K562 (cell line): ENCODE data around the gene SUDS3. TPM values are rescaled to one million over a fixed set of nuclear protein-coding genes. Genes with fewer than 3 reads are reported as not detected.

ENCODE experiments used
- ATAC-seq: fragments of 200-7000 bp; cut with Tn5 transposase; 3 replicates; pipeline ENCODE4 v1.9.1; 2020; ENCODE audit warnings: moderate library complexity
- BruUV-seq: library from RNA; stranded (reverse); fragments of 400-500 nt; replicated peaks from 2 replicates; lab custom pipeline; 2021; lab: Mats Ljungman, UMichigan
- CTCF ChIA-PET: fragments of 300-600 bp; formaldehyde crosslinking; extraction: SDS; loops from one replicate; lab custom pipeline; 2021; ENCODE audit warnings: low intra/inter-chr PET ratio; lab: Yijun Ruan, JAX
- POLR2A ChIA-PET: fragments of 300-600, 350-650 bp; sonication (Branson Sonifier 250); formaldehyde crosslinking; extraction: SDS; loops from one replicate; lab custom pipeline; 2021; ENCODE audit warnings: antibody characterized with exemption, inconsistent platforms; lab: Yijun Ruan, JAX
- DNase-seq, 4 experiments: peaks; one replicate each; pipeline versions ENCODE4 v3.0.0 to v3.0.0-alpha.2; 2011 to 2018; ENCODE audit warnings: low spot score in 3 of 4, mixed read lengths in 3 of 4; ENCODE audit errors: extremely low read depth in 1 of 4
- FAIRE-seq: peaks from 2 replicates; lab custom pipeline; 2011; peaks lifted over from hg19 to GRCh38; lab: Jason Lieb, UNC
- H2AFZ ChIP-seq: 2 replicates; pipeline ENCODE4 v1.6.0; 2011; ENCODE audit warnings: low read depth, low read length, control low read depth, inconsistent platforms
- H3K27ac ChIP-seq: fragments of 200-600 bp; 3 replicates; pipeline ENCODE4 v1.8.0; 2011; ENCODE audit warnings: low read depth, mild to moderate bottlenecking, control low read depth, inconsistent platforms, low read length, moderate library complexity, mixed read lengths; ENCODE audit errors: extremely low read depth
- H3K27me3 ChIP-seq, 2 experiments: fragments of 300-600 bp in 1 of 2; 2 replicates in 1 of 2; 3 replicates in 1 of 2; pipeline versions ENCODE4 v1.6.0 to v1.8.0; 2011; ENCODE audit warnings: inconsistent platforms in 2 of 2, low read length in 2 of 2, mild to moderate bottlenecking in 1 of 2, mixed read lengths in 1 of 2, moderate library complexity in 1 of 2; ENCODE audit not compliant: control insufficient read depth in 2 of 2, insufficient read depth in 2 of 2
- H3K36me3 ChIP-seq: fragments of 300-600 bp; 3 replicates; pipeline ENCODE4 v1.8.0; 2011; ENCODE audit warnings: mild to moderate bottlenecking, low read length, inconsistent platforms; ENCODE audit not compliant: control insufficient read depth, insufficient read depth
- H3K4me1 ChIP-seq, 2 experiments: fragments of 200-600 bp in 1 of 2; replicated peaks in 1 of 2; 2 replicates in 1 of 2; 3 replicates in 1 of 2; pipeline versions ENCODE4 v1.5.1 to v1.8.0; 2011; ENCODE audit warnings: inconsistent platforms in 2 of 2, low read length in 2 of 2, mild to moderate bottlenecking in 1 of 2, mixed read lengths in 1 of 2, moderate library complexity in 1 of 2; ENCODE audit not compliant: control insufficient read depth in 2 of 2, insufficient read depth in 2 of 2
- H3K4me2 ChIP-seq: 2 replicates; pipeline ENCODE4 v1.6.1; 2011; ENCODE audit warnings: low read length, control low read depth, inconsistent platforms, mixed read lengths; ENCODE audit not compliant: insufficient read depth
- H3K4me3 ChIP-seq: fragments of 200-600 bp; sonication (generic), shearing (Covaris generic); 2 replicates; pipeline ENCODE4 v1.5.1; 2016; ENCODE audit warnings: control low read depth, inconsistent platforms
- H3K79me2 ChIP-seq: fragments of 200-600 bp; 3 replicates; pipeline ENCODE4 v1.8.0; 2011; ENCODE audit warnings: low read length, inconsistent platforms; ENCODE audit not compliant: control insufficient read depth, insufficient read depth
- H3K9ac ChIP-seq, 2 experiments: 2 replicates each; pipeline versions ENCODE4 v1.6.0 to v1.6.1; 2011; ENCODE audit warnings: low read depth in 2 of 2, low read length in 2 of 2, control low read depth in 1 of 2, inconsistent platforms in 1 of 2, mild to moderate bottlenecking in 1 of 2, mixed read lengths in 1 of 2; ENCODE audit not compliant: insufficient read depth in 1 of 2
- H3K9me1 ChIP-seq: one replicate; pipeline ENCODE4 v1.6.0; 2011; ENCODE audit warnings: inconsistent platforms, mild to moderate bottlenecking, low read length, moderate library complexity; ENCODE audit not compliant: control insufficient read depth, insufficient read depth
- H3K9me3 ChIP-seq: replicated peaks from 2 replicates; pipeline ENCODE4 v1.5.1; 2011; ENCODE audit warnings: low read depth, low read length, inconsistent platforms; ENCODE audit not compliant: control insufficient read depth, insufficient read depth
- H4K20me1 ChIP-seq: replicated peaks from 2 replicates; pipeline ENCODE4 v1.6.1; 2011; ENCODE audit warnings: low read length, inconsistent platforms, mixed read lengths; ENCODE audit not compliant: control insufficient read depth, insufficient read depth
- FOXK1 ChIP-seq: sonication (generic); formaldehyde crosslinking; IDR thresholded peaks from 2 replicates; pipeline ENCODE4 v1.8.0; 2022; ENCODE audit warnings: missing genetic modification reagents, mild to moderate bottlenecking, borderline replicate concordance
- PCBP1 ChIP-seq: fragments of 200-400 bp; formaldehyde crosslinking; IDR thresholded peaks from 2 replicates; pipeline ENCODE4 v1.6.1; 2018; ENCODE audit warnings: mild to moderate bottlenecking, low read depth, low read length; ENCODE audit not compliant: poor library complexity, severe bottlenecking
- TAF15 ChIP-seq: fragments of 200-400 bp; formaldehyde crosslinking; IDR thresholded peaks from 2 replicates; pipeline ENCODE4 v1.6.1; 2017; ENCODE audit warnings: mild to moderate bottlenecking, low read depth, low read length, moderate library complexity
- WGBS: fragments of 100-300 bp; shearing (Covaris generic); methylation state at CpG from one replicate; pipeline ENCODE4 v1.1.6; 2016; ENCODE audit warnings: low coverage, mixed read lengths; ENCODE audit not compliant: insufficient coverage; ENCODE audit errors: missing lambda C conversion rate; 5-methylcytosine and 5-hydroxymethylcytosine counted together
- in situ Hi-C: fragments of 300-500 bp; cut with MboI; formaldehyde crosslinking; loops from 4 replicates; pipeline ENCODE4 v1.15.0; 2018; ENCODE audit warnings: inconsistent platforms, mixed read lengths
- intact Hi-C: fragments of 100-400 bp; cut with micrococcal nuclease; formaldehyde crosslinking; loops from 2 replicates; pipeline ENCODE4 v1.14.2; 2022
- polyA plus RNA-seq, 8 experiments: library from polyadenylated mRNA; depleted of rRNA in 4 of 8; stranded (reverse) in 5 of 8; unstranded in 3 of 8; fragments of >200 nt; fragmentation: Nextera tagmentation in 2 of 8; fragmentation: Illumina TruSeq in 1 of 8; extraction: Ambion mirVana in 2 of 8; extraction: Trizol in 1 of 8; gene quantifications; 2 replicates each; pipeline versions ENCODE4 v1.2.1 to v1.2.3, GENCODE V29; 2011 to 2014; ENCODE audit warnings: inconsistent platforms in 1 of 8, missing spikeins in 1 of 8
- total RNA-seq, 7 experiments: library from RNA; depleted of rRNA in 6 of 7; stranded (reverse); fragments of >200 nt in 6 of 7; fragmentation: Illumina TruSeq in 2 of 7; extraction: Trizol in 2 of 7; gene quantifications; 2 replicates each; pipeline versions ENCODE4 v1.2.1 to v1.2.3, GENCODE V29; 2011 to 2021; ENCODE audit warnings: low replicate concordance in 1 of 7
- TF ChIP-seq, protein P1 (sequence below): sonication (generic); IDR thresholded peaks from 2 replicates; pipeline ENCODE4 v1.6.1; 2016

SUDS3 gene
- total and polyA plus RNA-seq, 9 of the 15 experiments (the other 6 are each of a cell fraction or from before 2014, with no cell fraction given), result 6.6 to 30.5 (median 23.3) TPM

DNA sequence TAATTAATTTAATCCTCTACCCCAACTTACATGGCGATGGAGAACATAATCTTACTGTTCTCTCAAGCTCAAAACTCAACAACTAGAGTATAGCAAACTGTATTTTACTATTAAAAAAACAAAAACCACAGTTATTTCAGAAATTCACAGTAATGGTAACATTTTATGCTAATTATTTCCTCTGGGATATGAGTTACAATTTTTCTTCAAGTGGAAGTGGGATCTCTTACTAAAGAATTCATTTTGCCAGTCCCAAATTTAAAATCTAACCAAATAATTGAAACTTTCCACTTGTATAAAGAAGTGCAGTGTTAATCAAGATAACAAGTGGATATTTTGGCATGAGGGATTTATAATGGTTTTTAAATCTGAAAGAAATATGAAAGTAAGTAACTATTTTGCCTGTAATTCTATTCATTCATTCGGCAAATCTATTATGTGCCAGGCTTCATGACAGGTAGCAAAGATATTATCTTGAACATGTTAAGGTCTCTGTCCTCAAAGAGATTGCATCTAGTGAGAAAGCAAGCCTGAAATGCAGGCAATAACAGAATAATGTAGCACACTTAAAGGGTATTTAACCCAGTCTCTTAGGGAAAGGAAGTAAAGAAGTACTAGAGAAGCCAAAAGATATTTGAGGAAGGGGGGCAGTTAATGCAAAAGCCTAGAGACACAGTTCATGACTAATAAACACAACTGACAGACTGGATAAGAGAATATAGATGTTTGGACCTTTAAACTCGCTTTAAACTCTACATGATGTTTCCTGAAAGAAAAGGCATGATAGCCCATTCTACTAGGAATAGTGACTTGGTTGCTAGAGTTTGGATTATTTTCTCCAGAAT, 47.6 kb upstream of the SUDS3 start:
- TF ChIP-seq, protein P1, sequence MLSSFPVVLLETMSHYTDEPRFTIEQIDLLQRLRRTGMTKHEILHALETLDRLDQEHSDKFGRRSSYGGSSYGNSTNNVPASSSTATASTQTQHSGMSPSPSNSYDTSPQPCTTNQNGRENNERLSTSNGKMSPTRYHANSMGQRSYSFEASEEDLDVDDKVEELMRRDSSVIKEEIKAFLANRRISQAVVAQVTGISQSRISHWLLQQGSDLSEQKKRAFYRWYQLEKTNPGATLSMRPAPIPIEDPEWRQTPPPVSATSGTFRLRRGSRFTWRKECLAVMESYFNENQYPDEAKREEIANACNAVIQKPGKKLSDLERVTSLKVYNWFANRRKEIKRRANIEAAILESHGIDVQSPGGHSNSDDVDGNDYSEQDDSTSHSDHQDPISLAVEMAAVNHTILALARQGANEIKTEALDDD, result peak; percentile 44; the same call in 1 of the 2 replicates
- TF ChIP-seq PCBP1 (no peak), TAF15 (no peak), FOXK1 (CRISPR knock-in tag) (no peak)
- TF ChIP-seq, all 486 proteins: peak for 1
- WGBS, result 66% methylated on average over 3 of the region's 3 CpGs
- POLR2A ChIA-PET, result interaction anchor here (0.5 kb wide), 1 partner anchor 20 kb away, joined by 3 read pairs; no protein-coding TSS in a partner anchor
- intact Hi-C loops (no loop called here), in situ Hi-C loops (no loop called here)
- H3K9me3 ChIP-seq, result no peaks in the 10 kb centered on the region
- peaks cover 57% of the 10 kb centered on the region for H3K79me2 ChIP-seq
- H3K27ac ChIP-seq, result no peak overlapping the region
- H3K27me3 ChIP-seq, result no peaks in the 10 kb centered on the region
- no peaks in the 10 kb centered on the region for H3K9me1 ChIP-seq
- CTCF ChIA-PET, result no interaction called here
- no peaks in the 10 kb centered on the region; the same call in 2 of the 3 replicates for H3K36me3 ChIP-seq
- no peak for FAIRE-seq
- H4K20me1 ChIP-seq, result no peaks in the 10 kb centered on the region; the same call in 1 of the 2 replicates
- no peak overlapping the region for H3K4me3 ChIP-seq
- BruUV-seq, result no TSS peak
- DNase-seq, result no peak
- peaks cover 12 to 13% of the 10 kb centered on the region in 2 experiments for H3K4me1 ChIP-seq
- H2AFZ ChIP-seq, result no peak overlapping the region
- no peak overlapping the region for H3K9ac ChIP-seq
- no peak for ATAC-seq
- no peak overlapping the region for H3K4me2 ChIP-seq
